A673 (cell line): ENCODE data around the gene PRMT9.

Experiments
- CTCF ChIP-seq: fragments of 300-800, 200-600 bp; sonication (generic); conservative IDR thresholded peaks from 2 replicates; pipeline ENCODE4 v1.5.1; 2017; ENCODE audit warnings: low read depth, mild to moderate bottlenecking, antibody characterized with exemption, low read length, moderate library complexity, mixed read lengths
- EZH2 ChIP-seq: fragments of 200-600 bp; sonication (generic); IDR thresholded peaks from 2 replicates; pipeline ENCODE4 v1.6.1; 2017; ENCODE audit warnings: borderline replicate concordance, low read depth, mild to moderate bottlenecking, mixed read lengths, antibody characterized with exemption, low read length; ENCODE audit not compliant: poor library complexity, severe bottlenecking

GRCh38 chr4:147638942-147639341 lies 45.0 kb downstream of the PRMT9 start:
- TF ChIP-seq EZH2 (no peak), CTCF (no peak)
